HG02981 (cell line): Measurements from ENCODE around the gene TRIM9.
"Not testable (repeated sequence)": the region's sequence is repeated elsewhere in the genome, so short reads cannot be mapped to it uniquely, and the experiment has no call there.

Experiments
- ATAC-seq: cut with Tn5 transposase; IDR thresholded peaks from one replicate; pipeline ENCODE4 v1.9.1; 2021; ENCODE audit warnings: mild to moderate bottlenecking, moderate library complexity; ENCODE audit not compliant: unreplicated experiment

Gene TRIM9

GRCh38 chr14:51004801-51005526 lies 89.9 kb downstream of the TRIM9 start:
- no peak for ATAC-seq

GRCh38 chr14:51004352-51004800 lies 90.5 kb downstream of the TRIM9 start:
- no peak for ATAC-seq

GRCh38 chr14:51002406-51002999 lies 92.4 kb downstream of the TRIM9 start:
- ATAC-seq, result no peak

- no peak for ATAC-seq
Observed at GRCh38 chr14:51000566-51000965, 94.3 kb downstream of the TRIM9 start.

- no peak for ATAC-seq
Observed at GRCh38 chr14:50999726-51000125, 95.2 kb downstream of the TRIM9 start.

GRCh38 chr14:50998612-50999011 lies 96.3 kb downstream of the TRIM9 start:
- no peak for ATAC-seq

- ATAC-seq, result no peak
Observed at GRCh38 chr14:50997712-50998111, 97.2 kb downstream of the TRIM9 start.

- not testable (repeated sequence) for ATAC-seq
Observed at GRCh38 chr14:50994158-50994557, 100.7 kb downstream of the TRIM9 start.

- no peak for ATAC-seq
Observed at GRCh38 chr14:50985859-50986331, 109.0 kb downstream of the TRIM9 start.

- no peak for ATAC-seq
Observed at GRCh38 chr14:50985124-50985858, 109.6 kb downstream of the TRIM9 start.

GRCh38 chr14:50984036-50984710 lies 110.7 kb downstream of the TRIM9 start:
- no peak for ATAC-seq

- ATAC-seq, result no peak
Observed at GRCh38 chr14:50979941-50980850, 114.7 kb downstream of the TRIM9 start.

GRCh38 chr14:50978888-50979287 lies 116.0 kb downstream of the TRIM9 start:
- peak; percentile 89 for ATAC-seq

- ATAC-seq, result no peak
Observed at GRCh38 chr14:50978529-50978871, 116.4 kb downstream of the TRIM9 start.

GRCh38 chr14:50977863-50978528 lies 116.9 kb downstream of the TRIM9 start:
- peak; percentile 49 for ATAC-seq

- ATAC-seq, result no peak
Observed at GRCh38 chr14:50974118-50974517, 120.8 kb downstream of the TRIM9 start.

GRCh38 chr14:50972734-50973133 lies 122.2 kb downstream of the TRIM9 start:
- ATAC-seq, result no peak

GRCh38 chr14:50970886-50971781 lies 123.8 kb downstream of the TRIM9 start:
- no peak for ATAC-seq

GRCh38 chr14:50967790-50968189 lies 127.1 kb downstream of the TRIM9 start:
- no peak for ATAC-seq
